Colonic mucosa (tissue), 4 donors: Measurements from ENCODE around the gene PSMB7. TPM values are rescaled to one million over a fixed set of nuclear protein-coding genes. Genes with fewer than 3 reads are reported as not detected.

Experiments used
- DNase-seq: peaks from one replicate; pipeline ENCODE4 v3.0.0-alpha.2; 2020
- H3K27ac ChIP-seq: fragments of 200-600 bp; one replicate; pipeline ENCODE4 v1.8.0; 2021
- H3K27me3 ChIP-seq: fragments of 200-600 bp; one replicate; pipeline ENCODE4 v1.8.0; 2021
- H3K36me3 ChIP-seq: fragments of 200-600 bp; one replicate; pipeline ENCODE4 v1.8.0; 2021
- H3K4me1 ChIP-seq: fragments of 200-600 bp; one replicate; pipeline ENCODE4 v1.8.0; 2021; ENCODE audit warnings: mild to moderate bottlenecking
- H3K4me3 ChIP-seq: fragments of 200-600 bp; one replicate; pipeline ENCODE4 v1.8.0; 2021
- H3K9ac ChIP-seq, 2 donors: one replicate each; pipeline ENCODE4 v1.7.0; 2013; ENCODE audit warnings: control low read depth in 2 of 2, low read depth in 2 of 2, low read length in 2 of 2
- H3K9me3 ChIP-seq: fragments of 200-600 bp; one replicate; pipeline ENCODE4 v1.8.0; 2021
- CTCF ChIP-seq: fragments of 200-600 bp; IDR thresholded peaks from one replicate; pipeline ENCODE4 v1.8.0; 2022; ENCODE audit warnings: antibody characterized with exemption, mild to moderate bottlenecking
- intact Hi-C: fragments of 100-400 bp; cut with DNase I; formaldehyde crosslinking; loops from one replicate; pipeline ENCODE4 v1.14.1; 2022
- total RNA-seq, 2 donors: library from RNA; stranded (reverse); fragmentation: NEBNext Ultra II Directional in 1 of 2; extraction: Animal tissue kit (Norgen Biotek cat#: 25700) in 1 of 2; gene quantifications; one replicate each; pipeline ENCODE4 v1.2.1, GENCODE V29; 2021
- donor health status: healthy.
- donor health status: DM: no; HTN: no; CAD: no.
- donor health status: DM: no; HTN: no; CAD: no.

PSMB7 gene
- total RNA-seq, 2 donors from 2014 or later = 89.8 to 136 TPM

DNA sequence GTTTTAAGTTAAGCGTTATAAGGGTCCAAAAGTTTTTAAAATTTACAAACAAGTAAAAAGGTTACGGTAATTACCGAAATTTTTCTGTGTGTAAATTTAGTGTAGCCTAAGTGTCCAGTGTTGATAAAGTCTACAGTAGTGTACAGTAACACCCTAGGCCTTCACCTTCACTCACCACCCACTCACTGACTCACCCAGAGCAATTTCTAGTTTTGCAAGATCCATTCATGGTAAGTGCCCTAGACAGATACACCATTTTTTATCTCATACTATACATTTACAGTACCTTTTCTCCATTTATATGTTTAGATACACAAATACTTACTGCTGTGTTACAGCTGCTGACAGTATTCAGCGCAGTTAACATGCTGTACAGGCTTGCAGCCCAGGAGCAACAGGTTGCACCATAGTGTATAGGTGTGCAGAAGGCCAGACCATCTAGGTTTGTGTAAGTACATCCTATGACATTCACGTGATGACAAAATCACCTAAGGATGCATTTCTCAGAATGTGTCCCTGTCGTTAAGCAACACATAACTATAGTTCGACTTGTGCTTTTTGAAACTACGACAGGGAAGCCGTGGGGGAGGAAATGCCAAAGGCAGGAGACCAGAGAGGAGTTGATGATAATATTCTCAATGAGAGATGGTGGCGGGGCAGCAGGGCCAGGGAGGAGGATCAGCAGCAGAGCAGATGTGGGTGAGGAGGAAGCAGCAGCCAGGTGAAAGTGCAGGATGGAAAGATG is 48.6 kb downstream of the PSMB7 start:
- no peaks in the 10 kb centered on the region for H3K9me3 ChIP-seq
- H3K4me3 ChIP-seq = no peak overlapping the region
- H3K9ac ChIP-seq = no peak overlapping the region
- H3K27ac ChIP-seq = no peak overlapping the region
- DNase-seq = no peak
- no peaks in the 10 kb centered on the region for H3K36me3 ChIP-seq
- TF ChIP-seq CTCF = no peak
- no peaks in the 10 kb centered on the region for H3K4me1 ChIP-seq
- no peaks in the 10 kb centered on the region for H3K27me3 ChIP-seq
- intact Hi-C loops = no loop called here

GRCh38 chr9:124365036-124365435 is 50.2 kb downstream of the PSMB7 start:
- no peak for TF ChIP-seq CTCF
- H3K4me1 ChIP-seq = no peaks in the 10 kb centered on the region
- DNase-seq = no peak
- no peaks in the 10 kb centered on the region for H3K27me3 ChIP-seq
- no peaks in the 10 kb centered on the region for H3K9me3 ChIP-seq
- no peak overlapping the region for H3K27ac ChIP-seq
- H3K4me3 ChIP-seq = no peak overlapping the region
- intact Hi-C loops = no loop called here
- no peaks in the 10 kb centered on the region for H3K36me3 ChIP-seq
- no peak overlapping the region for H3K9ac ChIP-seq

DNA sequence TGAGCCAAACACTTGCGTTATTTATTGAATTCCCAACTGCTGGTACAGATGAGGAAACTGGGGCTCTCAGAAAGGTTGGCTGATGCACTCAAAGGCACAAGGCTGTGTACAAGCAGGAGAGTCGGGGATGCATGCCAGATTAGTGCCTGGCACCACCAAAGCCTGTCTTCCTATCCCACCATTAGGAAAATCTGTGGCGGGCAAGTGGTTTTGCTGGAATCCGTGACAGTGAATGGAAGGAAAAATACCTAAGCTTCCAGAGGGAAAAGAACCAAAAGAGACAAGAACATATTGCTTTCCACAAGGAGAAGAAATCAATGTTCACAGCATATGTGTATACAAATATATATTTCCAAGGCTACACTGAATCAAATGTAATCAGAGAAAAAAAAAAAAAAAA is 51.1 kb downstream of the PSMB7 start:
- H3K27ac ChIP-seq = no peak overlapping the region
- H3K9me3 ChIP-seq = no peaks in the 10 kb centered on the region
- no peaks in the 10 kb centered on the region for H3K27me3 ChIP-seq
- intact Hi-C loops = no loop called here
- H3K4me3 ChIP-seq = no peak overlapping the region
- H3K36me3 ChIP-seq = no peaks in the 10 kb centered on the region
- no peaks in the 10 kb centered on the region for H3K4me1 ChIP-seq
- no peak for DNase-seq
- no peak overlapping the region for H3K9ac ChIP-seq
- no peak for TF ChIP-seq CTCF

DNA sequence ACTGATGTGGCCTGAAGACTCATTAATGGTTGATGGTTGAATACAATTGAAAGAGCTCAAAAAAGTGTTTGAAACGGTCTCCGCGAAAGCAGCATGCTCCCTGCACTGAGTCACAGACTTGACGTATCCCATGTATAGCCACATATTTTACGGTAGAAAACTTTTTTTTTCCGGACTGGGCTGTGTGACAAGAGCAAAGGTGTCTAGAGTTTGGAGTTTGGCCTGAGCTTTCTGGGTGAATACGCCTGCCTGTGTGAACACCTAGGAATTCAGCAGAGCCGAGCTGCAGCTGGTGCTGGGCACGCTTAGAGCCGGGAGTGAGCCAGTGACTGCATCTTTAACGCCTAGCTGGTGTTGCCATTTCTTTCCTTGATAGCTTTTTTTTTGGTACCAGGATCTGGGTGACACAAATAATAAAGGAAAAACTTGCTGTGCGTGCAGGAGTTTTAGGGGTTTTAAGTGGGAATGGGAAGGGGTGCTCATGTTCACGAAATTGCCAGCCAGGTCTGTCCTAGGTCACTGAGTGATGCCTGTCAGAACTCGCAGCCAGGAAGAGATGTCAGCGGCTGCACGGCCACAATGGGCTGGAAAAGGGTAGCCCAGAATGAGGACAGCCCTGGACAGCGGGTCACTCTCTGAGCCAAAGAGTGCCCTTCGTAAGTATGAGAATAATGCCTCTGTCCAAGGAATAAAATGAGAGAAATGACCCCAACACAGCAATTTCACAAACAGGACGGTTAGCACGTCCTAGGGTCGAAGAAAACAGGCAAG is 51.7 kb downstream of the PSMB7 start:
- Histone ChIP-seq H3K4me1 (no peaks in the 10 kb centered on the region), H3K4me3 (no peak overlapping the region), H3K27me3 (no peaks in the 10 kb centered on the region), H3K9me3 (no peaks in the 10 kb centered on the region), H3K9ac (no peak overlapping the region), H3K36me3 (no peaks in the 10 kb centered on the region), H3K27ac (no peak overlapping the region)
- intact Hi-C loops = no loop called here
- TF ChIP-seq CTCF = no peak
- DNase-seq = no peak

GRCh38 chr9:124361128-124361527 is 54.1 kb downstream of the PSMB7 start:
- Histone ChIP-seq H3K9ac (no peak overlapping the region), H3K36me3 (no peaks in the 10 kb centered on the region), H3K9me3 (no peaks in the 10 kb centered on the region), H3K27ac (no peak overlapping the region), H3K4me1 (no peaks in the 10 kb centered on the region), H3K4me3 (no peak overlapping the region), H3K27me3 (no peaks in the 10 kb centered on the region)
- no peak for DNase-seq
- intact Hi-C loops = no loop called here
- no peak for TF ChIP-seq CTCF
